ENCODE data around the gene CALN1.

DNA sequence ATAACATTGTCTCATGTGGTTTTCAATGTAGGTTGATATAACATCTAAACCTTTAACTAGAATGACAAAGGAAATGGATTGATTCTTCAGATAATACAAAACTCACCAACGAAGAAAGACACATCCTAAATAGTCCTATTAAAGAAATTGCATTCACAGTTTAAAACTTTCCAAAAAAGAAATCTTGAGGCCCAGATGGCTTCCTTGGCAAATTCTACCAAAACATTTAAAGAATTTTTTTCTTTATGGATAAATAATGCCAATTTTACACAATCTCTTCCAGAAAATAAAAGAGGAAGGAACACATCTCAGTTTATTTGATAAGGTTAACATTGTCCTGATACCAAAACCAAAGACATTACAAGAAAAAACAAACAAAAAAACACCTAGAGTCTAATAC is 349.5 kb downstream of the CALN1 start:
- TF ChIP-seq, protein P1, sequence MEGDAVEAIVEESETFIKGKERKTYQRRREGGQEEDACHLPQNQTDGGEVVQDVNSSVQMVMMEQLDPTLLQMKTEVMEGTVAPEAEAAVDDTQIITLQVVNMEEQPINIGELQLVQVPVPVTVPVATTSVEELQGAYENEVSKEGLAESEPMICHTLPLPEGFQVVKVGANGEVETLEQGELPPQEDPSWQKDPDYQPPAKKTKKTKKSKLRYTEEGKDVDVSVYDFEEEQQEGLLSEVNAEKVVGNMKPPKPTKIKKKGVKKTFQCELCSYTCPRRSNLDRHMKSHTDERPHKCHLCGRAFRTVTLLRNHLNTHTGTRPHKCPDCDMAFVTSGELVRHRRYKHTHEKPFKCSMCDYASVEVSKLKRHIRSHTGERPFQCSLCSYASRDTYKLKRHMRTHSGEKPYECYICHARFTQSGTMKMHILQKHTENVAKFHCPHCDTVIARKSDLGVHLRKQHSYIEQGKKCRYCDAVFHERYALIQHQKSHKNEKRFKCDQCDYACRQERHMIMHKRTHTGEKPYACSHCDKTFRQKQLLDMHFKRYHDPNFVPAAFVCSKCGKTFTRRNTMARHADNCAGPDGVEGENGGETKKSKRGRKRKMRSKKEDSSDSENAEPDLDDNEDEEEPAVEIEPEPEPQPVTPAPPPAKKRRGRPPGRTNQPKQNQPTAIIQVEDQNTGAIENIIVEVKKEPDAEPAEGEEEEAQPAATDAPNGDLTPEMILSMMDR (IDR thresholded peaks at IDR 0.05): no peak
- TF ChIP-seq POLR2A (IDR thresholded peaks at IDR 0.05): no peak
